SK-N-SH (cell line): ENCODE data around the gene CBX1. TPM values are rescaled to one million over a fixed set of nuclear protein-coding genes. Genes with fewer than 3 reads are reported as not detected.

Experiments
- CTCF ChIA-PET: fragments of 300-600, 350-600 bp; formaldehyde crosslinking; extraction: SDS; loops from one replicate; lab custom pipeline; 2021; lab: Yijun Ruan, JAX
- POLR2A ChIA-PET: fragments of 350-600 bp; sonication (Branson Sonifier 250); formaldehyde crosslinking; extraction: SDS; loops from one replicate; lab custom pipeline; 2020; ENCODE audit warnings: antibody characterized with exemption, inconsistent platforms; lab: Yijun Ruan, JAX
- DNase-seq: peaks from one replicate; pipeline ENCODE4 v3.0.0; 2012
- H2AFZ ChIP-seq: fragments of 200-600 bp; sonication (generic); 2 replicates; pipeline ENCODE4 v1.8.1; 2016; ENCODE audit warnings: antibody characterized with exemption, mild to moderate bottlenecking, low read depth
- H3F3A ChIP-seq: fragments of 200-600 bp; sonication (generic); replicated peaks from 2 replicates; pipeline ENCODE3; 2016; ENCODE audit warnings: antibody characterized with exemption, mild to moderate bottlenecking; ENCODE audit not compliant: insufficient read depth
- H3K27ac ChIP-seq, 2 experiments: fragments of 200-500 bp in 1 of 2; fragments of 200-600 bp in 1 of 2; sonication (Bioruptor generic) in 1 of 2; sonication (generic), shearing (Covaris generic) in 1 of 2; 2 replicates each; pipeline versions ENCODE4 v1.5.1 to v1.6.1; 2014 to 2016; ENCODE audit warnings: low read depth in 2 of 2, inconsistent platforms in 1 of 2, low read length in 1 of 2, mild to moderate bottlenecking in 1 of 2, mixed read lengths in 1 of 2
- H3K27me3 ChIP-seq: fragments of 200-600 bp; sonication (generic), shearing (Covaris generic); 2 replicates; pipeline ENCODE4 v1.6.1; 2016; ENCODE audit warnings: mixed run types; ENCODE audit not compliant: insufficient read depth
- H3K36me3 ChIP-seq, 2 experiments: fragments of 200-500 bp in 1 of 2; fragments of 200-600 bp in 1 of 2; sonication (Bioruptor generic) in 1 of 2; sonication (generic) in 1 of 2; replicated peaks in 1 of 2; 2 replicates each; pipeline versions ENCODE3 to v1.5.1; 2014 to 2016; ENCODE audit warnings: low read length in 1 of 2, mild to moderate bottlenecking in 1 of 2; ENCODE audit not compliant: insufficient read depth in 2 of 2, control insufficient read depth in 1 of 2
- H3K4me1 ChIP-seq, 2 experiments: fragments of 200-500 bp in 1 of 2; fragments of 200-600 bp in 1 of 2; sonication (Bioruptor generic) in 1 of 2; sonication (generic), shearing (Covaris generic) in 1 of 2; 2 replicates each; pipeline versions ENCODE4 v1.5.1 to v1.6.1; 2014 to 2016; ENCODE audit warnings: low read depth in 1 of 2, low read length in 1 of 2, mixed run types in 1 of 2; ENCODE audit not compliant: insufficient read depth in 2 of 2, control insufficient read depth in 1 of 2
- H3K4me2 ChIP-seq: fragments of 200-600 bp; sonication (generic), shearing (Covaris generic); 2 replicates; pipeline ENCODE4 v1.6.1; 2017; ENCODE audit warnings: mixed run types
- H3K4me3 ChIP-seq, 2 experiments: fragments of 200-500 bp in 1 of 2; fragments of 200-600 bp in 1 of 2; sonication (Bioruptor generic) in 1 of 2; sonication (generic), shearing (Covaris generic) in 1 of 2; 2 replicates each; pipeline versions ENCODE4 v1.5.1 to v1.8.1; 2014 to 2016; ENCODE audit warnings: low read depth in 2 of 2, inconsistent platforms in 1 of 2, low read length in 1 of 2, mild to moderate bottlenecking in 1 of 2, mixed read lengths in 1 of 2, moderate library complexity in 1 of 2
- H3K79me2 ChIP-seq: fragments of 200-600 bp; sonication (generic); 2 replicates; pipeline ENCODE4 v1.8.1; 2017; ENCODE audit warnings: mild to moderate bottlenecking; ENCODE audit not compliant: insufficient read depth
- H3K9ac ChIP-seq: fragments of 200-600 bp; sonication (generic); 2 replicates; pipeline ENCODE4 v1.6.1; 2017; ENCODE audit warnings: mixed run types
- H3K9me2 ChIP-seq: fragments of 200-600 bp; sonication (generic); 2 replicates; pipeline ENCODE4 v1.6.1; 2017; ENCODE audit warnings: mixed run types
- H3K9me3 ChIP-seq: fragments of 200-600 bp; sonication (generic); 2 replicates; pipeline ENCODE4 v1.6.1; 2017; ENCODE audit warnings: mixed run types, mild to moderate bottlenecking, moderate library complexity
- H4K20me1 ChIP-seq: fragments of 200-600 bp; sonication (generic); 2 replicates; pipeline ENCODE4 v1.6.1; 2017; ENCODE audit warnings: mild to moderate bottlenecking, mixed run types; ENCODE audit not compliant: insufficient read depth
- CHD2 ChIP-seq: fragments of 150-350 bp; IDR thresholded peaks from 2 replicates; pipeline ENCODE4 v1.6.1; 2018; ENCODE audit warnings: low read length; ENCODE audit not compliant: partially characterized antibody
- ELF1 ChIP-seq: IDR thresholded peaks from 2 replicates; pipeline ENCODE4 v1.4.0; 2012
- EP300 ChIP-seq, 2 experiments: IDR thresholded peaks; 2 replicates each; pipeline versions ENCODE4 v1.4.0 to v1.6.1; 2012; ENCODE audit warnings: borderline replicate concordance in 1 of 2, low read depth in 1 of 2, low read length in 1 of 2
- EZH2phosphoT487 ChIP-seq: fragments of 200-600 bp; sonication (generic); IDR thresholded peaks from 2 replicates; pipeline ENCODE4 v1.6.1; 2017; ENCODE audit warnings: low read depth, mixed run types, mild to moderate bottlenecking, antibody characterized with exemption, moderate library complexity, borderline replicate concordance
- FOXM1 ChIP-seq: IDR thresholded peaks from 2 replicates; pipeline ENCODE4 v1.4.0; 2012; ENCODE audit warnings: low read depth, mild to moderate bottlenecking
- IRF3 ChIP-seq: fragments of 150-350 bp; IDR thresholded peaks from 2 replicates; pipeline ENCODE4 v1.6.1; 2016; ENCODE audit warnings: mild to moderate bottlenecking, low read depth, low read length
- JUND ChIP-seq: IDR thresholded peaks from 2 replicates; pipeline ENCODE4 v1.4.0; 2012
- MAX ChIP-seq: IDR thresholded peaks from 2 replicates; pipeline ENCODE4 v1.4.0; 2012; ENCODE audit warnings: low read depth
- PBX3 ChIP-seq: IDR thresholded peaks from 2 replicates; pipeline ENCODE4; 2012
- POLR2AphosphoS5 ChIP-seq: IDR thresholded peaks from 2 replicates; pipeline ENCODE4 v1.6.1; 2012; ENCODE audit warnings: low read depth, low read length
- RCOR1 ChIP-seq: fragments of 150-350 bp; IDR thresholded peaks from 2 replicates; pipeline ENCODE4 v1.6.1; 2017; ENCODE audit warnings: antibody characterized with exemption, low read length
- RFX5 ChIP-seq: IDR thresholded peaks from 2 replicates; pipeline ENCODE4 v1.6.1; 2012; ENCODE audit warnings: mild to moderate bottlenecking, improper control_type of control experiment, low read length
- RXRA ChIP-seq: IDR thresholded peaks from 2 replicates; pipeline ENCODE4 v1.4.0; 2012; ENCODE audit warnings: low read depth, mild to moderate bottlenecking, borderline replicate concordance
- SIN3A ChIP-seq: IDR thresholded peaks from 2 replicates; pipeline ENCODE4 v1.6.1; 2012; ENCODE audit warnings: low read depth, mild to moderate bottlenecking, low read length, moderate library complexity, borderline replicate concordance
- SMC3 ChIP-seq: IDR thresholded peaks from 2 replicates; pipeline ENCODE4 v1.6.1; 2012; ENCODE audit warnings: low read depth, low read length, improper control_type of control experiment
- TAF1 ChIP-seq: IDR thresholded peaks from 2 replicates; pipeline ENCODE4 v1.6.1; 2012; ENCODE audit warnings: low read depth, mild to moderate bottlenecking, low read length, moderate library complexity, borderline replicate concordance
- TCF12 ChIP-seq: IDR thresholded peaks from 2 replicates; pipeline ENCODE4 v1.4.0; 2012
- TEAD4 ChIP-seq: IDR thresholded peaks from 2 replicates; pipeline ENCODE4 v1.4.0; 2012; ENCODE audit warnings: mild to moderate bottlenecking, borderline replicate concordance; ENCODE audit not compliant: insufficient read depth
- YY1 ChIP-seq: IDR thresholded peaks from 2 replicates; pipeline ENCODE4 v1.4.0; 2012; ENCODE audit warnings: low read depth, mild to moderate bottlenecking
- ZBTB33 ChIP-seq: IDR thresholded peaks from 2 replicates; pipeline ENCODE4 v1.4.0; 2012; ENCODE audit warnings: low read depth, borderline replicate concordance
- WGBS: methylation state at CpG from one replicate; pipeline ENCODE4 v1.1.6; 2017; ENCODE audit warnings: low lambda C conversion rate; 5-methylcytosine and 5-hydroxymethylcytosine counted together
- polyA plus RNA-seq, 3 experiments: library from polyadenylated mRNA; depleted of rRNA; stranded (reverse); fragments of >200 nt; gene quantifications; 2 replicates each; pipeline ENCODE4 v1.2.3, GENCODE V29; 2012

Gene CBX1
- polyA plus RNA-seq, 1 of the 3 experiments (the other 2 are of a cell fraction): 102 TPM

- ChIA-PET CTCF (interaction anchor here (3.8 to 14.8 kb wide), 3 partner anchors 12 to 67 kb away, joined by 23 to 241 read pairs (median 64); no protein-coding TSS in a partner anchor), POLR2A (no interaction called here)
- H3K4me2 ChIP-seq: no peak overlapping the region
- WGBS: 94% methylated on average over 11 of the region's 11 CpGs
- peaks cover 99% of the 10 kb centered on the region for H3K79me2 ChIP-seq
- H3K4me1 ChIP-seq: no peaks in the 10 kb centered on the region
- peaks cover 5 to 42% of the 10 kb centered on the region in 2 experiments for H3K36me3 ChIP-seq
- peaks cover 27% of the 10 kb centered on the region for H3F3A ChIP-seq
- no peak overlapping the region for H3K27ac ChIP-seq
- H3K27me3 ChIP-seq: no peaks in the 10 kb centered on the region
- DNase-seq: no peak
- H3K9me3 ChIP-seq: no peaks in the 10 kb centered on the region
- no peak overlapping the region for H3K4me3 ChIP-seq
- no peak overlapping the region for H3K9ac ChIP-seq
- H4K20me1 ChIP-seq: peaks cover 99% of the 10 kb centered on the region
- no peaks in the 10 kb centered on the region for H3K9me2 ChIP-seq
- no peak overlapping the region for H2AFZ ChIP-seq
- TF ChIP-seq RCOR1 (no peak), ZBTB33 (no peak)
- TF ChIP-seq, all 33 proteins: peak for 0
Observed at GRCh38 chr17:48093341-48094045, 7.8 kb downstream of the CBX1 start.

GRCh38 chr17:48084932-48085331, 16.3 kb downstream of the CBX1 start:
- WGBS: 76% methylated on average over 2 of the region's 2 CpGs
- no peak overlapping the region for H3K4me3 ChIP-seq
- H3K27me3 ChIP-seq: no peaks in the 10 kb centered on the region
- H3K27ac ChIP-seq: no peak overlapping the region
- TF ChIP-seq PBX3 (no peak), FOXM1 (no peak), SIN3A (no peak), POLR2AphosphoS5 (no peak), EZH2phosphoT487 (no peak), YY1 (no peak), IRF3 (no peak), JUND (no peak), EP300 (IDR thresholded peaks at IDR 0.05; ENCODE audit: borderline replicate concordance in 1 of 2, low read depth in 1 of 2, low read length in 1 of 2) (no peak), TAF1 (no peak), CHD2 (no peak), RXRA (no peak), TEAD4 (no peak), SMC3 (no peak), MAX (no peak), TCF12 (no peak), ELF1 (no peak), RFX5 (no peak)
- no peak overlapping the region for H3K9ac ChIP-seq
- no peak overlapping the region for H3K4me2 ChIP-seq
- no peak overlapping the region for H2AFZ ChIP-seq
- H3K4me1 ChIP-seq: peaks cover 4 to 9% of the 10 kb centered on the region in 2 experiments; a peak in 2 of 4 replicates
- ChIA-PET CTCF (interaction anchor here (1.3 to 17.2 kb wide), 7 partner anchors 11 to 107 kb away, joined by 4 to 449 read pairs (median 29); partner anchors contain the start of genes CBX1 and NFE2L1), POLR2A (no interaction called here)
- H3K9me2 ChIP-seq: no peaks in the 10 kb centered on the region
- H4K20me1 ChIP-seq: peaks cover 90% of the 10 kb centered on the region
- no peaks in the 10 kb centered on the region for H3K9me3 ChIP-seq
- DNase-seq: no peak
- H3K79me2 ChIP-seq: peaks cover 97% of the 10 kb centered on the region
- peaks cover 7% of the 10 kb centered on the region for H3F3A ChIP-seq
- H3K36me3 ChIP-seq: peaks cover 0 to 9% of the 10 kb centered on the region in 2 experiments
